Measurements from ENCODE around the gene CABP4.
"Not testable (repeated sequence)": the region's sequence is repeated elsewhere in the genome, so short reads cannot be mapped to it uniquely, and the experiment has no call there.

Gene CABP4

DNA sequence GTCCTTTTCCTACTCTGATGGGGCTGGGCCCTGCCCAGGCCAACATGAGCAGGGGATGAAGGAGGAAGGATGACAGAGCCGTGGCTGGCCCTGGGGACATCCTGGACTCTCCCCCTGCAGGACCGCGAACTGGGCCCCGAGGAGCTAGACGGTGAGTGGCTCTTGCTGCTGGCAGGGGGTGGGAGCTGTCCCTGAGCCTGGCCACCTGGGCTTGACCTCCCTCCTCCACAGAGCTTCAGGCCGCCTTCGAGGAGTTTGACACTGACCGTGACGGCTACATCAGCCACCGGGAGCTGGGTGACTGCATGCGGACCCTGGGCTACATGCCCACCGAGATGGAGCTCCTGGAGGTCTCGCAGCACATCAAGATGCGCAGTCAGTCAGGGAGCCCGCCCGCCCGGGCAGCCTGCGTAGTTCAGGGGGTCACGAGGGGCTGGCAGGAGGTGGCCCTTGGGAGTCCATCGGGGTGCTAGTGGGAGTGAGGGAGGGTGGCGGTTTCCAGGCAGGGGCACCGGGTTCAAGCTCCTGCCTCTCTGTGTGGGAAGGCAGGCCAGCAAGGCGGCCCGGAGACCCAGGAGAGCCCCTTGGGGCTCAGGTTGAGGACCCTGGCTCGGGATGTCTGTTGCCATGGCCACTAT is 1.0 kb downstream of the CABP4 start:
- no peak for FAIRE-seq

DNA sequence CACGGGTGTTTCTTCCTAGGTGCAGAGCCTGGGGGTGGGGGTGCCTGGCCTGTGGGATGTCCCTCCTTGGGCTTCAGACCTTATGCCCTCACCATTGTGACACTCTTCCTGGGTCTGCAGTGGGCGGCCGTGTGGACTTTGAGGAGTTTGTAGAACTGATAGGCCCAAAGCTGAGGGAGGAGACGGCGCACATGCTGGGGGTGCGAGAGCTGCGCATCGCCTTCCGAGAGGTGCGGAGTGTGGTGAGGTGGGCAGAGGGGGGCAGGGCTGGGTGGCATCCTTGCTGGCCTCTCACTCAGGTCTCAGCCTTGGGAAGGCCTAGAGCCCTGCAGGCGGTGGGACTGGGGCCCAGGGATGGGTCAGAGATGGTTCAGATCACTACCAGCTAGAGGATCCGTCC is 2.3 kb downstream of the CABP4 start:
- FAIRE-seq, result no peak

- FAIRE-seq, result no peak
Measured at GRCh38 chr11:67458266-67458665, 3.1 kb downstream of the CABP4 start.

DNA sequence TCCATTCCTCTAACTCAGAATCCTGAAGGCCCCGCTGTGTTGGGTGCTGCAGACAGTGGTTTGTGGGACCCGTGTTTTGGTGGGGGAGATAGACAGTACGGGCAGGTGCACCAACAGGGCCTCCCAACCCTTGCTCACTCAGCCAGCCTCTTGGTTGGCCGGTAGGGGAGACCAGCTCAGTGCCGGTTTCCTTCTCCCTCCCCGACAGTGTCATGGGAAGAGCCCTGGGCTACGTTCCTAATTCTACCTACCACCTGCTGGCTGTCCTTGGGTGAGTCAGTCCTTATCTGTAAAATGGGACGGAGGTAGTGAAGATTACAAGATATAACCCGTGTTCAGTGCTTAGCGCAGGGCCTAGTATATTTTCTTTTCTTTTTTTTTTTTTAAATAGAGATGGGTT is 8.0 kb downstream of the CABP4 start:
- FAIRE-seq, result no peak

DNA sequence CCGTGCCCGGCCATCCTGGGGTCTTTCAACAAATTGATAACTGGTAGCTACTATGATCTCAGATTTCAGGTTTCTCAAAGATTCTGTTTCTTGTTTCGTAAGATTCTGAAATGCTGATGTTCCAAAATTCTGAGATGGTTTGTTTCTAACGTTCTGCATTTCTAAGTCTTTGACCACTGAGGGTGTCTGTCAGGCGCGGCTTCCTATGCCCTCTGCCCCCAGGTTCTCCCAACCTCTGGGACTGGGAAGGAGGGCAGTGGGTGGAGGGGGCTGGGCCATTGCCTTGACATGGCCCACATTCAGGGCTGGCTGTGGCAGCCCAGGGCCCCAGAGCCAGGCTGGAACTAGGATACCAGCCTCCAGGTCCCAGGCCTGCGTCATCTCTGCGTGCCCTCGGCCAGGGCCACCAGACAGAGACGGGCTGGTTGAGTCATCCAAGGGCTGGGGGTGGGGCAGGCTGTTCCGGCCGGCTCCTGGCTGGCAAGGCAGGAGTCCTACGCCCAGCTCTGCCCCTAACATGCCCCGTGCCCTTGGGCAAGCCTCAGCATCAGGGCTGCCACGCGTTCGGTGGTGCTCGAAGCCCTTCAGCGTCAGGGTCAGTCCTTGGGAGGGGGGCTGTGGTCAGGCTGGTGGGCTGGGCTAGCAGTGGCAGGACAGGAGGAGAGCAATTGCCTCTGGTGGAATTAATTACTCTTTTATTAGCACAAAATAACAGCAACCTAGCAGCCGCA is 8.7 kb downstream of the CABP4 start:
- no peak for FAIRE-seq

DNA sequence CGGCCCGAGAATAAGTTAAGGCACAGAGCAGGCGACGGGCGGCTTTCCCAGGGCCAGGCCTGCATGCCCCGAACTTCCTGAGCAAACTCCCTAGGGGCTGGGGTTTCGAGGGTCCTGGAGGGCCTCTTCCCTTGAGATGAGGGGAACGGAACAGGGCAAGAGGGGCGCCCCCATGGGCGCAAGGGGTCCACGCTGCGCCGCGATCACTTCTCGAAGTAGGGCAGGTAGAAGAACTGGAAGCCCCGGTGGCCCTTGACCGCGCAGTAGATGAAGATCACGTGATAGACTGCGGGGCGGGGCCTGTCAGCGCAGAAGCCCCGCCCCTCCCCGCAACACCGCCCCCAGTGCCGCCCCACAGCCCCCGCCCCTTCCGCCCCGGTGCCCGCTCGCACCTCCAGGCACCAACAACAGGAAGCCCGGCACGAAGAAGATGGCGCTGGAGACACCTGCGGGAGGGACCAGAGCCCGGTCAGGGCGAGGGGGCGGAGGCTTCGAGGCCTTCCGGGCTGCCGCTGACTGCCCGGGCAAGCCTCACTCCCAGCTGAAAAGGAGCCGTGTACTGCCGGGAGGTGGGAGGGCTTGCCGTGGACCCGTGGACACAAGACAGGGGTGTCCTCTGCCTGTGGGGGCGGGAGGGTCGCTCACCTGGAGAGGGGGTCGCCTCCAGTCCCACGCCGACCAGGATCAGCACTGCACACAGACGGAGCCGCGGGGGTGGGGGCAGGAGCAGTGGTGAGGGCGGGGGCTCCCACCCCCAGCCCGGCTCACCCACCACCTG is 9.4 kb downstream of the CABP4 start:
- FAIRE-seq, result no peak

GRCh38 chr11:67465189-67465510 is 10.0 kb downstream of the CABP4 start:
- FAIRE-seq, result no peak

DNA sequence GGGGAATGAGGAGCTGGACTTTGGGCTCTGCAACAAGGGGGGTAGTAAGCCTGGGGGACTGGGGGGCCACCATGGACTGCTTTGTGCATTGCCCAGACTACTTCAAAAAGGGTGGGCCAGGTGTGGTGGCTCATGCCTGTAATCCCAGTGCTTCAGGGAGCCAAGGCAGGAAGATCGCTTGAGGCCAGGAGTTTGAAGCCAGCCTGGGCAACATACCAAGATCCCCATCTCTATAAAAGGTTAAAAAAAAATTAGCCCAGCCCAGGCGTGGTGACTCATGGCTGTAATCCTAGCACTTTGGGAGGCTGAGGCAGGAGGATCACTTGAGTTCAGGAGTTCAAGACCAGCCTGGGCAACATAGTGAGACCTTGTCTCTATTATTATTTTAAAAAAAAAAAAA is 10.4 kb downstream of the CABP4 start:
- FAIRE-seq, result not testable (repeated sequence)

DNA sequence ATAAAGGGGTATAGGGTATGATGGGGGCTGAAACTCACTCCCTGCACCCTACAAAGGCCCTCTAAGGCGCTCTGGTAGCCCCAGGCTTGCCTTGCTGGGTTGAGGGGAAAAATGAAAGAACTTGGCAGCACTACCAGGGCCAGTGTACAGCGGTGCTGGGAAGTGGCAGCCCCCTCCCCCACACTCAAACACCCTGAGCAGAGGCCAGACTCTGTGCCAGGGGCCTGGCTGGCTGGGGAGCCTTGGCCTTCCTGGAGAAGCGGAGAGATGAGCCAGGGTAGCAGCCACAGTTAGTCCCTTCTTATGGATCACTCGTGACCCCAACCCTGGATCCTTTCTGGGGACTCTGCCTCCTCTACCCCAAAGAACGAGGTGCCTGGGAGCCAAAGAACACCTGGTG is 11.2 kb downstream of the CABP4 start:
- no peak for FAIRE-seq

DNA sequence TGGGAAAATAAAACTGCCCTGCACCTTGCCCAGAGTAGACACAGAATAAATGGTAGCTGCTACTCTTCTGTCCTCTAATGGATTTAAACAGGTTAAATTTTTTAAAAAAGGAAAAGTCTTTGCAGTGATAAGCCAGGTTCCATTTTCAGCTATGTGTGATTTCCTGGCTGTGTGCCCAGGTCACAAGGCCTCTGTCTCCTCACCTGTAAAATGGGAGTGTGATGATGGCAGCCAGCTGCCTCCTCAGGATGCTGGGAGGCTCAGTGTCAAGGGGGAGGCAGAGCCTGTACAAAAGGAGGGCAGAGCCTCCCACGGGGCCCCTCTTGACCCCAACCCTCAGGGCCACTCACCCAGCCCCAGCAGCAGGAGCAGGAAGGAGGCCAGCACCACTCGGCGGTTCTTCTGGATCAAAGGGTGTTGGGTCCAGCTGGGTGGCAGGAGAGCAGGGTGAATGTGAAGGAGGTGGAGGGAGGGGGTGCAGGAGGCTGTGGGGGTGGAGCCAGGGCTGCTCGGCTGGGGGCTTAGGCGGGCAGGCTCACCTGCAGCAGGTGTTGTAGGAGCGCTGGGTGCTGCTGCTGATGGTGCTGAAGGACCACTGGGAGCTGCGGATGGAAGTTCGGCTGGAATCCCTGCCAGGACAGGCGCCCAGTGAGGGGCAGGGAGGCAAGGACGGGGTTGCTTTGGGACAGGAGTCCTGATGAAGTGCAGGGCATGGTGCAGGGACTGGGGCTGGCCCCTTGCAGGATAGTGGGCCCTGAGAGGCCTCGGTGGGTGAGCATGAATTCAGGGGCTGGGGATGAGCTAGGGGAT is 12.0 kb downstream of the CABP4 start:
- FAIRE-seq, result no peak

DNA sequence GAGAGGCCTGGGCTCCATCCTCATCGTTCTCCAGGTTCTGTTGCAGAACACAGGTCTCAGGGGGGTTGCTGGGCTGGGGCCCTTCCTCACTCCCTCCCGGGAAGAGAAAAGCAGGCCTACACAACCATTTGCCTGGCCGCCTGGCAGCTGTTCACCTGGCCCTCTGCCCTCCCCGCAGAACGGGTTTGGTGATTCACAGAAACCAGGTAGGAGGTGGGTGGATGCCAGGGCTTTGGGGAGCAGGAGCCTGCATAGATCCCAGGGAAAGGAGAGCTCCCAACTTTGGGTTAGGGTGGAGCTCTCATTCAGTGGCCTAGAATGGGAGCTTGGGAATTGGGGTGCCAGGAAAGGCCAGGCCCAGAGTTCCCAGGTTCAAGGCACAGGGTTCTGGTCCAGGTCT is 12.9 kb downstream of the CABP4 start:
- no peak for FAIRE-seq

GRCh38 chr11:67468456-67468758 is 13.3 kb downstream of the CABP4 start:
- FAIRE-seq, result no peak

DNA sequence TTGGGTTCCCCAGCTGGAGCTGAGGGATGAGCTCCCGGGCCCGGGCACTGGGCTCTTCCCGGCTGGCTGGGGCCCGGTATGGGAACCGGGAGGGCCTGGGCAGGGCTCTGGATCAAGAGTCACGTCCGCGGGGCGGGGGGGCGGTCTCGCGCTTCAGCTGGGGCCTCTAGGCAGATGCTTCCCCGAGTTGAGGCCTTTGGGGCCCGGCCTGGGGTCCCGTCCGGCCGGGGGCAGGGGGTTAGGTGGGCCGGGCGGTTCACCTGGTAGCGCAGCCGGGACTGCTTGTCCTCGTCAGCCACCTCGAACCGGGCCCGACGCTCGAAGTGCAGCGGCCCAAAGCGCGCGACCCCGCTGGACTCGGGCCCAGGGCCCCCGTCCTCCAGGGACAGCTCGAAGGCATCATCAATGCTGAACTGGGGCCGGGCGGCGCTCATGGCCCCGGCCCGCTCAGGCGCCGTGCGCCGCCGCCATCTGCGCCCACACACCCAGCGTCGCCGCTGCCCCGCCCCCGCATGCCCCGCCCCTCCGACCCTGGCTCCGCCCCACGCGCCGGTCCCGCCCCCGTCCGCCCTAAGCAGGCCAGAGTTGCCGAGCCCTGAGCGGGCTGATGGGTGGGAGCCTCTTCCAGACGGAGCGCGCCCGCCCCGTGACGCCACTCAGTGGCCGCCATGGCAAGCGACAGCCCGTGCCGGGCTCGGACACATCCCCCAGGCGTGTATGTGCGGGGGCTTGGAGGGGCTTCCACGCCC is 13.8 kb downstream of the CABP4 start, which contains the start of gene TMEM134:
Gene TMEM134 (minus strand): TSS at position 493 of the 749 bp plus-strand sequence. CDS start 59 bp downstream, at position 434.
- FAIRE-seq, result no peak

DNA sequence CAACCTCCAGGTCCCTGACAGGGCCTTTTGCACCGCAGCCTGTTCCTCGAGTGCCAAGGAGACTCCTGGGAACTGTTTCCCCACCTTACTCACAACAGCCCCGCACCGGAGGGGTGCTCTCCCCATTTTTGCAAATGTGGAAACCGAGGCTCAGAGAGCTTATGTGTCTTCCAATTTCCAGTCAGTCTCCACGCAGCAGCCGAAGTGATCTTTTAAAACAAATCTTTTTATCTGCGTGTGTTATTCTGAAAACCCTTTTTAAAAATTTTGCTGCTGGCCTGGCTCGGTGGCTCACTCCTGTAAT is 14.3 kb downstream of the CABP4 start:
- FAIRE-seq, result no peak

DNA sequence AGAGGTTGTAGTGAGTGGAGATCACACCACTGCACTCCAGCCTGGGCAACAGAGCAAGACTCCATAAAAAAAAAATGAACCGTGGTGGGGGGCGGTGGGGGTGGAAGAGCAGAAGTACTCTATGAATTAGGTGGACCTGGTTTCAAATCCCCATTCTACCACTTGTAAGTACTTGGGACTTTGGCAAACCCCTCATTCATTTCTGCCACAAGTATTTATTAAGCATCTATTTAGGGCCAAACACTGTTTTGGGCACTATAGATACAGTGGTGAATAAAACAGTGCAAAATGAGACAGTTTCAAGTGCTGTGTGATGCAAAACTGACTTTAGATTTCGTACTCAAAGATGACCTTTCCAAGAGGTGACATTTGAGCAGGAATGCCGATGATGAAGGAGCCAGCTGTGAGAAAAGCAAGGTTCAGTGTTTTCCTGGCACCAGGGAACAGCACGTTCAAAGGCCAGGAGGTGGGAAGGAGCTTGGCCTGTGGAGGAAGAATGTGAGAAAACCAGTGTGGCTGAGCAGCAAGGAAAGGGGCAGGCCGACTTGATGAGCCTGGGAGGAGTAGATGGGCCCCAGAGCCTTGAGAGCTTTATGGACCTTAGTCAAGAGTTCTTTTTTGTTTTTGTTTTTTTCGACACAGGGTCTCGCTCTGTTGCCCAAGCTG is 15.3 kb downstream of the CABP4 start:
- no peak for FAIRE-seq

DNA sequence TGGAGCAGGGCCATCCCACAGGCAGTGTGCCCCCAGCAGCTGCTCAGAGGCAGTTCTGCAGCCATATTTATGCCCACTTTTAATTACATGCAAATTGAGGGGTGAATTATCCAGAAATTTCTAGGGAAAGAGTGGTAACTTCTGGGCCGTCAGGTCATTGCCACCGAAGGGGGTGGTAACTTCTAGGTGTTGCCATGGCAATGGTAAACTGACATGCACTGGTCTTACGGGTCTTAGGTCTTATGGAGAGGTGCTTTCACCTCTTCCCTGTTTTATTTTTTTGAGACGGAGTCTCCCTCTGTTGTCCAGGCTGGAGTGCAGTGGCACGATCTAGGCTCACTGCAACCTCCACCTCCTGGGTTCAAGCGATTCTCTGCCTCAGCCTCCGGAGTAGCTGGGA is 17.7 kb downstream of the CABP4 start:
- no peak for FAIRE-seq

- FAIRE-seq, result not testable (repeated sequence)
Measured at GRCh38 chr11:67476692-67477091, 21.5 kb downstream of the CABP4 start.

DNA sequence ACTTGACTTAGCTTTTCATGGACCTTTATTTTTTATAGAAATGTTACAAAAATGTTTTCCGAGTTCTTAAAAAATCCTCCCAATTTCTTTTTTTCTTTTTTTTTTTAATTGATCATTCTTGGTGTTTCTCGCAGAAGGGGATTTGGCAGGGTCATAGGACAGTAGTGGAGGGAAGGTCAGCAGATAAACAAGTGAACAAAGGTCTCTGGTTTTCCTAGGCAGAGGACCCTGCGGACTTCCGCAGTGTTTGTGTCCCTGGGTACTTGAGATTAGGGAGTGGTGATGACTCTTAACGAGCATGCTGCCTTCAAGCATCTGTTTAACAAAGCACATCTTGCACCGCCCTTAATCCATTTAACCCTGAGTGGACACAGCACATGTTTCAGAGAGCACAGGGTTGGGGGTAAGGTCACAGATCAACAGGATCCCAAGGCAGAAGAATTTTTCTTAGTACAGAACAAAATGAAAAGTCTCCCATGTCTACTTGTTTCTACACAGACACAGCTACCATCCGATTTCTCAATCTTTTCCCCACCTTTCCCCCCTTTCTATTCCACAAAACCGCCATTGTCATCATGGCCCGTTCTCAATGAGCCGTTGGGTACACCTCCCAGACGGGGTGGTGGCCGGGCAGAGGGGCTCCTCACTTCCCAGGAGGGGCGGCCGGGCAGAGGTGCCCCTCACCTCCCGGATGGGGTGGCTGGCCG is 22.3 kb downstream of the CABP4 start:
- FAIRE-seq, result not testable (repeated sequence)

DNA sequence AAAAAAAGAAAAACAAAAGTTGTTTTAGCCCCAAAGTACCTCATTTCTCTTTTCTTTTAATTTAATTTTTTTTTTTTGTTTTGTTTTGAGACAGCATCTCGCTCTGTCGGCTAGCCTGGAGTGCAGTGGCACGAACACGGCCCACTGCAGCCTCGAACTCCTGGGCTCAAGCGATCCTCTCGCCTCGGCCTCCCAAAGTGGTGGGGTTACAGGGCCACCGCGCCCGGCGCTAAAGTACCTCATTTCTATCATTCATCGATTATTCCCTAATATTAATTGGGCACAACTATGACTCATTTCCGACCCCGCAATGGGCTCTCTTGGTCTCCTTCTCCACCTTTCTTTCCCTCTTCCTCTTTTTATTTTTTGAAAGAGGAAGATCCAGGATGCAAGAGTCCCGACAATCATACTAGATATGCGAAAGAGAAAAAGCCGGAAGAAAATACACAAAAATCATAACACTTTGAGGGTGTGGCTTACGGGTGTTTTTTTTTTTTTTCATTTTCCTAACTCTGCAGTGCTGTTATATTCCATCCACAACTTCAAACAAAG is 27.2 kb downstream of the CABP4 start:
- FAIRE-seq, result no peak

DNA sequence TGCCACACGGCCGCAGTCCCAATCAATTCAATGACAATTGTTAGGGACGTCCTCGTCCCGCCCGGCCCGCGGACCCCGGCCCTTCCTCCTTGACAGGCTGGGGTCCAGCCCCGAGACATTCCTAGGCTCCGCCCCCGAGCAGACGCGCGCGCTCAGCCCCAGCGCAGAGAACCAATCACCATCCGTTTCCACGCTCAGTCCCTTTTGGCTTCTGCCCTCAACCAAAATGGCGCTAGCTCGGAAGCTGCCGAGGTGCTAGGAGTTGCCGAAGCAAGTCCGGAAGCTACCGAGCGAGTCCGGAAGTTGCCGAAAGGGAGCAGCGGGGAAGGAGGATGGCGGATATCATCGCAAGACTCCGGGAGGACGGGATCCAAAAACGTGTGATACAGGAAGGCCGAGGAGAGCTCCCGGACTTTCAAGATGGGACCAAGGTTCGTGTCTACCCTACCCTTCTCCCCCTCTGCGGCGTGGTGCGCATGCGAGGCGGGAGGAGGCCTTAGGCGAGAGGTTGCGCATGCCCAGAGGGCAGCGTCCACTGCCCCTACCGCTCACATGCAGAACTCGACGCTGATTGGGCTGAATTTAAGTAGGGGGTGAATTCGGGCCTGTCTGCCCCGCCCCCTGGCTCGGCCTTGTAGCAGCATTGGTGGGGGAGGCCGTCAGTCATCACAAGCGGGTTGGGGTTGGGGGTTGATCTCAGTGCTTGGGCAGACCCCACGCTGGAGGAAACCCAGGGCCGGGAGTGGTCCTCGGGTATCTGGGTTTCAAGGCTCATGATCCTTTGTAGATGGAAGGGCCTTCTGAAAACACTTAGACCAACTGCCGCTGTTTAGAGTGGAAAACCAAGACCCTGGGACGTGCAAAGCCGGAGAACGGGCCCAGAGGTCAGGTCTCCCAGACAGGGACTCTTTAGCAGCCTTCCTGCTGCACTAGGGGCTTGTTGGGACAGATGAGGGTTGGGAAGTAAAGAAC is 28.0 kb downstream of the CABP4 start, which contains the start of gene AIP:
Gene AIP (plus strand): TSS at position 200 of the 972 bp plus-strand sequence. CDS start 133 bp downstream, at position 333.
- peak; percentile 25 for FAIRE-seq
